Measurements from ENCODE around the gene MYO16.

MYO16 gene

DNA sequence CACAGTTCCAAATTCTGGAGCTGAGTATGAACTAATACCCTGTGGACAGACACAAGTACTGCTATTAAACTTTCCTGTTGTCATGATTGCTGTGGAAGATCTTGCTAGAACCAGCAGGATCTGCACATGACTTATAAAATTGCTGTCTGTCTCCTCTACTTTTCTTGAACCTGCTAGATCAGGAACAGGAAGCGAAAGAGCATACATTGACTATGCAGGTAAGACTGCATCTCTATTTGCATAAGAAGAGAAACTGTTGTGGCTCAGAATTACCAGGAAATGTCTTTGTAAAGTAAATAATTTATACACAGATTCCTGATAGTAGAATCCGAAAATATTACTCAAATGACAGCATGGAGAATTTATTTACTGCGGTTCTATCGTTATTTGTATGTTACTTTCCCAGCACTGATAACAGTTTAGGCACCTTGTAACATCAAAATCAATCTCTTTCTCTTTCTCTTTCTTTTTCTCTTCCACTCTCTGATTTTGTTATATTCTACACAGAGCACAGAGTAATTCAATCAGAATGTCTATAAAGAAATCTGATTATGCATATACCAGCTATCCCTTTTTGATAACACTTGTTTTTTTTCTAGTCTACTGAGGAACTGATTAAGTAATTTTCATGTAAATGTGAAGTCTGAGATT lies 226.5 kb downstream of the MYO16 start:
- H3K27me3 ChIP-seq: no peaks in the 10 kb centered on the region
- no peak overlapping the region for H3K27ac ChIP-seq
- no peak overlapping the region for H3K9ac ChIP-seq
- H3K4me2 ChIP-seq: no peak overlapping the region
- no peaks in the 10 kb centered on the region for H4K20me1 ChIP-seq
- H3K4me3 ChIP-seq: no peak overlapping the region
- no peaks in the 10 kb centered on the region for H3K4me1 ChIP-seq
- TF ChIP-seq Cebpa-rat (IDR thresholded peaks at IDR 0.05): no peak
- no peaks in the 10 kb centered on the region for H3K36me3 ChIP-seq
- no peaks in the 10 kb centered on the region for H3K9me3 ChIP-seq

DNA sequence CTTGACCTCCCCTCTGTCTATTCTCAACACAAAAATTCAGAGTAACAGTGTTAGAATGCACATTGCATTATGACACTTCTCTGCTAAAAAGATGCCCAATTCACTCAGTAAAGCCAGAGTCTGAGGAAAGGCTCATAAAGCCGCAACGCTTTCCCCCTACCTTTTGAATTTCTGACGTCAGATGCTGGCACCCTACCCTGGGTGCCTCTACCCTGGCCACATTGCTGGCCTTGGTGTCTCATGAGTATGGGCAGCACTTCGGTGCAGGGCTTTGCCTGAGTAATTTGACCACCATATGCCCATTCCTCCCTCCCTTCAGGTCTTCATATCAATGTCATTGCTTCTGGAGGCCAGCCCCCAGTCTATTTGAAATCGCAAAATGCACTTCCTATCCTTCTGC lies 229.3 kb downstream of the MYO16 start:
- no peak overlapping the region for H3K4me3 ChIP-seq
- no peak overlapping the region for H3K9ac ChIP-seq
- H3K4me2 ChIP-seq: no peak overlapping the region
- no peaks in the 10 kb centered on the region for H3K9me3 ChIP-seq
- H3K27ac ChIP-seq: no peak overlapping the region
- H3K4me1 ChIP-seq: no peaks in the 10 kb centered on the region
- TF ChIP-seq Cebpa-rat (IDR thresholded peaks at IDR 0.05): no peak
- no peaks in the 10 kb centered on the region for H4K20me1 ChIP-seq
- no peaks in the 10 kb centered on the region for H3K27me3 ChIP-seq
- no peaks in the 10 kb centered on the region for H3K36me3 ChIP-seq

DNA sequence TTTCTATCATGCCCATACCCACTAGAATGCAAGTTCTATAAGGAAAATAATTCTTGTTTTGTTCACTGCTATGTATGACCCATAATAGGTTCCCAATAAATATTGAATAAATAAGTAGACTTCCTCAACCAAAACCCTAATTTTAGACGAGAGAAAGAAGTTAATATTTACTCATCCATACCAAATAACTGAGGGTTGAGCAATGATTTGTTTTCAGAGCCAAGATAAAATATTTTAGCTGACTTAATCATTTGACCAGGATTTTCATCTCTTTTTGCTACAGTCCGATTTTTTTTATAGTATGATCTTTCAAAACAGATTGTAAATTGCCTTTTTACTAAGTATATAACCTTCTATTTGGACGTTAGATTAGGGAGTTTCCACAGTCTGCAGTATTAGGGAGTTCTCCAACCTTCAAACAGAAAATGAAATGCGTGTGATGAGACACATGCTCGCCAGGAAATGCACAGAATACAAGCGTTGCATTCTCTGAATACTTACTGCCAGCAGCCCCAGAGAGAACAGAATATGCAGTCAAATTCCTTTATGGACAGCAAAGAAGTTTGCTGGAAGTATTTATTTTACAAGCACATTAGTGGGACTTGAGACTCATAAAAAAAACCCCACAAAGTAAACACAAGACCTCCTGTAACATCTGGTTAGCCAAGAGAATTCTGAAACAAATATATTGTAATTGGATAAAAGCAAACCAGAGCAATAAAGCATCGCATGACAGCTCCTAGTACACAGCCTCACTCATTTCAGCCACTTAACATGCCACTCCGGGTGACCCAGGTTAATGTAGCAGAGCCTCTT lies 230.0 kb downstream of the MYO16 start:
- Histone ChIP-seq H3K4me2 (no peak overlapping the region), H3K9me3 (no peaks in the 10 kb centered on the region), H3K9ac (no peak overlapping the region), H3K27me3 (no peaks in the 10 kb centered on the region), H3K27ac (no peak overlapping the region), H3K4me3 (no peak overlapping the region), H4K20me1 (no peaks in the 10 kb centered on the region), H3K36me3 (no peaks in the 10 kb centered on the region), H3K4me1 (no peaks in the 10 kb centered on the region)
- TF ChIP-seq Cebpa-rat (IDR thresholded peaks at IDR 0.05): no peak

DNA sequence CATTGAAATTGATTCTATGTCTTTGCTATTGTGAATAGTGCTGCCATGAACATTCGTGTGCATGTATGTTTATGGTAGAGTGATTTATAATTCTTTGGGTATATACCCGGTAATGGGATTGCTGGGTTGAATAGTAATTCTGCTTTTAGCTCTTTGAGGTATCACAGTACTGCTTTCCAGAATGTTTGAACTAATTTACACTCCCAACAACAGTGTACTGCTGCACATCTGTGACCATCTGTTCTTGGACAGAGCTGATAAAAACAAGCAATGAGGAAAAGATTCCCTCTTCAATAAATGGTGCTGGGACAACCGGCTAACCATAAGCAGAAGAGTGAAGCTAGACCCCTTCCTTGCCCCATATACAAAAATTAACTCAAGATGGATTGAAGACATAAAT lies 231.0 kb downstream of the MYO16 start:
- Histone ChIP-seq H3K9ac (no peak overlapping the region), H3K27ac (no peak overlapping the region), H4K20me1 (no peaks in the 10 kb centered on the region), H3K36me3 (no peaks in the 10 kb centered on the region), H3K4me2 (no peak overlapping the region), H3K4me3 (no peak overlapping the region), H3K4me1 (no peaks in the 10 kb centered on the region), H3K27me3 (no peaks in the 10 kb centered on the region), H3K9me3 (no peaks in the 10 kb centered on the region)
- TF ChIP-seq Cebpa-rat (IDR thresholded peaks at IDR 0.05): no peak

DNA sequence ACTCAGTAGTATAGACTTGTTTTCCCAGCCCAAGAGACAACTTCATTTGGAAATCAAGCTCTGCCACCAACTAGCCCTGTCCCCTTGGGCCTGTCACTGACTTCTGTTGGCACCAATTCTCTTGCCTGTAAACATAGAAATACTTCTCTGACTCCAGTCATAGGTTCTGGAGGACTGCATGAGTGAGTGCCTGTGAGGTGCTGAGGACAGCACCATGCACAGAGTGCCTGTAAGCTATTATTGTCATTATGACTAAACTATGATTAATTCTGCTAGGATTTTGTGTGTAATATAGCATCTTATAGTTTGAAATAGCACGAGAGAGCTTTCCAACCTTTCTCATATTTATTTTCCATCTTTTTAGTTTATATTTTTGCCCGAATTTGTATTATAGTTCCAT lies 247.9 kb downstream of the MYO16 start:
- H3K4me3 ChIP-seq: no peak overlapping the region
- 0 out of 2 replicates have a peak, but pooled peaks cover 4% of the 10 kb centered on the region for H3K9me3 ChIP-seq
- no peak for TF ChIP-seq Cebpa-rat (IDR thresholded peaks at IDR 0.05)
- H3K27me3 ChIP-seq: no peaks in the 10 kb centered on the region
- H3K4me2 ChIP-seq: no peak overlapping the region
- no peaks in the 10 kb centered on the region for H3K4me1 ChIP-seq
- no peaks in the 10 kb centered on the region for H3K36me3 ChIP-seq
- H4K20me1 ChIP-seq: no peaks in the 10 kb centered on the region
- no peak overlapping the region for H3K27ac ChIP-seq
- H3K9ac ChIP-seq: no peak overlapping the region

DNA sequence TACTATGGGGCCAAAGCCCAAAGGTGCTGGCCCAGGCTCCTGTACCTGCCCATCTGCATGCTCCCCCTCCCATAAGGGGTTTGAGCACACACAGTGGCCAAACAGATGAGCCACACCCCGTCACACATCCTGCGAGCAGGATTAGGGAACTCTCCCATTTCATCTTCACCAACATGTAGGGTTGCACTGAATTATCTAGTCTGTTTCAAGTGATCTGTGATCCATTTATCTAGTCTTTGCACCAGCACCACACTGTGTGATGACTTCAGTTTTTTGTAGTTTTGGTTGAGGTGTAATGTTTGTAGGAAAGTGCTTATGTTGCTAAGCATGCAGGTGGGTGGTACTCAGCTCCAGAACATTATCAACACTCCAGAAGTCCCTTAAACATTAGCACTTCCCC lies 249.3 kb downstream of the MYO16 start:
- no peak for TF ChIP-seq Cebpa-rat (IDR thresholded peaks at IDR 0.05)
- Histone ChIP-seq H3K4me2 (no peak overlapping the region), H4K20me1 (no peaks in the 10 kb centered on the region), H3K4me3 (no peak overlapping the region), H3K9me3 (0 out of 2 replicates have a peak, but pooled peaks cover 4% of the 10 kb centered on the region), H3K27ac (no peak overlapping the region), H3K36me3 (no peaks in the 10 kb centered on the region), H3K9ac (no peak overlapping the region), H3K4me1 (no peaks in the 10 kb centered on the region), H3K27me3 (no peaks in the 10 kb centered on the region)

DNA sequence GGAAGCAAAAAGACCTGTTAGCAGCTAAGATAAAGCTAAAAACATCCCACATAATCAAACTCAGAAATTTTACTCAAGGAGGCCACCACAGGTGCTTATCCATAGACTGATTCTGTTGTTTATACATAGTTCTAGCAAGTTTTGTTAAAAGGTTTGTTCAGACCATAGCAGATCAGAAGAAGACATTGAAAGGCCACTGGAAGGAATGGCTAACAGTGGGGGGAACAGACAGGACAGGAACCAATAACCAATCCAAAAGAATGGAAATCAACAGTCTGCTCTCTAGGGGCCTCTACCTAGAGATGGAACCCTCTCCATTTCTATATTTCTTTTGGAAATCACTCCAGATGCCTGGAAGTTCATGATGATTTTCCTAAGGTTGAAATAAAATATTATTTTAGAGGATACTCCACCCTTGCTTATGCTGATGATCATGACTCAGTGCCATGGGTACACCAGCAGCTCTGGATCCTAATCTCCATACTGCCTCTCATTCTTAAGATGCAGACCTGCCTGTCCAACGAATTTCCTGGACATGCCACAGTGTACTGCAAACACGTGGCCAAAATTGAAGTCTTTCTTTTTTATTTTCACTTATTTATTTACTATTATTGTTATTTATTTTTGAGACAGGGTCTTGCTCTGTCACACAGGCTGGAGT lies 260.0 kb downstream of the MYO16 start:
- Histone ChIP-seq H3K9me3 (no peaks in the 10 kb centered on the region), H3K4me3 (no peak overlapping the region)

DNA sequence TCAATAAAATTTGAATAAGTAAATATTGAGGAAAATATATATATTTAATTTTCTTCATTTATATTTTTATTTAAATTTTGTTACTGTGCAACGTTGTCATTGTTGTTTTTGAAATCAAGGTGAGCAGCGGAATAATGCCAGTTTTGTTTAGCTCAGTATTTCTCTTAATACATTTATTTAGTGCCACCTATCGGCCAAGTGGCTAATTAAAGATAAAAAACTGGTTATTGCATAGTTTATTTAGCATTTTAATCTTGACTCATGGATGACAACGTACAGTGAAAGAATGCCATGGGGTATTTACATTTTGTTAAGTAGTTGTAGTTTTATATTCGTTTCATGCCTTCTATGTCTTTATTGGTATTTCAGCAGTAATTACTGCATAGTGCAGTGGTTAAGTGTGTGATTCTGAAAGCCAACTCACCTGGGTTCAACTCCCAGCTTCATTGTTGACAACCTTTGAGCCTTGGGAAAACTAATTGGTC lies 265.9 kb downstream of the MYO16 start:
- no peak overlapping the region for H3K4me3 ChIP-seq
- no peak overlapping the region for H3K4me2 ChIP-seq
- no peak overlapping the region for H3K27ac ChIP-seq
- no peaks in the 10 kb centered on the region for H3K9me3 ChIP-seq
- H3K27me3 ChIP-seq: no peaks in the 10 kb centered on the region
- TF ChIP-seq Cebpa-rat (IDR thresholded peaks at IDR 0.05): no peak
- no peak overlapping the region for H3K9ac ChIP-seq
- no peaks in the 10 kb centered on the region for H4K20me1 ChIP-seq
- no peaks in the 10 kb centered on the region for H3K4me1 ChIP-seq
- H3K36me3 ChIP-seq: no peaks in the 10 kb centered on the region

More for the DNA sequence above, 260.0 kb downstream of the MYO16 start:
- Histone ChIP-seq H4K20me1 (no peaks in the 10 kb centered on the region), H3K4me1 (no peaks in the 10 kb centered on the region), H3K27ac (no peak overlapping the region), H3K4me2 (no peak overlapping the region), H3K36me3 (no peaks in the 10 kb centered on the region), H3K27me3 (no peaks in the 10 kb centered on the region), H3K9ac (no peak overlapping the region)
- TF ChIP-seq Cebpa-rat (IDR thresholded peaks at IDR 0.05): no peak

DNA sequence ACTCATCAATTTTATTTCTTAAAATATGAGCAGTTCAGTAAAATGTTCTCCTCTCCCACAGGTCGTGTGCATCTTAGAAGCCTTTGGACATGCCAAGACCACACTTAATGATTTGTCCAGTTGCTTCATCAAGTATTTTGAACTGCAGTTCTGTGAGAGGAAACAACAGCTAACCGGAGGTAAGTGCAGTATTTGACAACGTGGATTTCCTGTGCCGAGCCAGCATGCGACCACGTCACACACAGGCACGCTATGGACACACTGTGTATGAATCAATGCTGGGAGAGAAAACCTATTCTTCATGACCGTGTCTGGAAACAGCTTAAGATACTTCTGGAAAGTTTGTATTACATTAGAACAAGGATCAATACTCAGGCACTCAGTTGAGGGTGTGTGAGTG lies 268.5 kb downstream of the MYO16 start:
- no peaks in the 10 kb centered on the region for H4K20me1 ChIP-seq
- H3K27me3 ChIP-seq: no peaks in the 10 kb centered on the region
- H3K4me2 ChIP-seq: no peak overlapping the region
- H3K4me1 ChIP-seq: no peaks in the 10 kb centered on the region
- H3K9me3 ChIP-seq: peaks cover 9% of the 10 kb centered on the region; the same call in 1 of the 2 replicates
- H3K4me3 ChIP-seq: no peak overlapping the region
- no peak overlapping the region for H3K9ac ChIP-seq
- TF ChIP-seq Cebpa-rat (IDR thresholded peaks at IDR 0.05): no peak
- no peak overlapping the region for H3K27ac ChIP-seq
- no peaks in the 10 kb centered on the region for H3K36me3 ChIP-seq
